Measurements from ENCODE around the gene XRCC2.

Gene XRCC2

GRCh38 chr7:152663931-152664330, 12.0 kb downstream of the XRCC2 start:
- Histone ChIP-seq H2BK15ac (ENCODE audit: low read depth, poor library complexity, severe bottlenecking) (no peak overlapping the region), H3K27ac (ENCODE audit: low read length, poor library complexity, severe bottlenecking) (no peak overlapping the region), H3K4me3 (ENCODE audit: insufficient read depth in 1 of 2, low read depth in 1 of 2, low read length in 2 of 2) (no peak overlapping the region), H3K9me3 (ENCODE audit: control insufficient read depth, low read length) (no peaks in the 10 kb centered on the region), H4K8ac (ENCODE audit: low read length) (no peak overlapping the region), H2BK120ac (ENCODE audit: low read depth, low read length) (no peak overlapping the region), H2BK5ac (ENCODE audit: low read depth, low read length, poor library complexity, severe bottlenecking) (no peak overlapping the region), H4K91ac (ENCODE audit: low read length) (no peak overlapping the region), H3K9ac (ENCODE audit: low read length) (no peak overlapping the region), H3K23ac (ENCODE audit: low read length in 2 of 2) (no peak overlapping the region), H3K79me1 (replicated peaks; ENCODE audit: low read length, poor library complexity, severe bottlenecking) (peaks cover 13% of the 10 kb centered on the region), H3K4me1 (ENCODE audit: control insufficient read depth, insufficient read depth, low read depth, low read length) (peaks cover 2% of the 10 kb centered on the region), H3K27me3 (ENCODE audit: control insufficient read depth in 1 of 2, insufficient read depth in 1 of 2, low read length in 2 of 2) (no peaks in the 10 kb centered on the region), H3K14ac (ENCODE audit: low read length in 2 of 2) (no peak overlapping the region), H3K18ac (ENCODE audit: low read depth in 1 of 2, low read length in 2 of 2) (no peak overlapping the region), H2AFZ (ENCODE audit: low read depth, low read length) (no peak overlapping the region), H2BK12ac (ENCODE audit: low read length in 2 of 2) (no peak overlapping the region), H3K4ac (ENCODE audit: low read depth in 1 of 2, low read length in 2 of 2) (no peak overlapping the region), H3K36me3 (ENCODE audit: control insufficient read depth in 1 of 2, insufficient read depth in 2 of 2, low read depth in 1 of 2, low read length in 2 of 2) (peaks cover 0 to 3% of the 10 kb centered on the region in 2 experiments), H2AK5ac (ENCODE audit: low read length, severe bottlenecking) (no peak overlapping the region), H3K4me2 (ENCODE audit: low read length, poor library complexity, severe bottlenecking) (no peak overlapping the region)
- DNase-seq: no peak
- 86% methylated on average over 2 of the region's 2 CpGs for WGBS

GRCh38 chr7:152663148-152663740, 12.7 kb downstream of the XRCC2 start:
- no peak overlapping the region for H3K27ac ChIP-seq (ENCODE audit: low read length, poor library complexity, severe bottlenecking)
- no peak overlapping the region for H2BK5ac ChIP-seq (ENCODE audit: low read depth, low read length, poor library complexity, severe bottlenecking)
- no peak for DNase-seq
- no peak overlapping the region for H2BK12ac ChIP-seq (ENCODE audit: low read length in 2 of 2)
- no peaks in the 10 kb centered on the region for H3K27me3 ChIP-seq (ENCODE audit: control insufficient read depth in 1 of 2, insufficient read depth in 1 of 2, low read length in 2 of 2)
- H3K4me3 ChIP-seq (ENCODE audit: insufficient read depth in 1 of 2, low read depth in 1 of 2, low read length in 2 of 2): no peak overlapping the region
- H3K4ac ChIP-seq (ENCODE audit: low read depth in 1 of 2, low read length in 2 of 2): no peak overlapping the region
- peaks cover 2% of the 10 kb centered on the region for H3K4me1 ChIP-seq (ENCODE audit: control insufficient read depth, insufficient read depth, low read depth, low read length)
- no peak overlapping the region for H4K91ac ChIP-seq (ENCODE audit: low read length)
- H3K9ac ChIP-seq (ENCODE audit: low read length): no peak overlapping the region
- H3K23ac ChIP-seq (ENCODE audit: low read length in 2 of 2): no peak overlapping the region
- H3K14ac ChIP-seq (ENCODE audit: low read length in 2 of 2): no peak overlapping the region
- no peak overlapping the region for H2AK5ac ChIP-seq (ENCODE audit: low read length, severe bottlenecking)
- H3K36me3 ChIP-seq (ENCODE audit: control insufficient read depth in 1 of 2, insufficient read depth in 2 of 2, low read depth in 1 of 2, low read length in 2 of 2): peaks cover 0 to 3% of the 10 kb centered on the region in 2 experiments
- no peak overlapping the region for H2BK120ac ChIP-seq (ENCODE audit: low read depth, low read length)
- no peaks in the 10 kb centered on the region for H3K9me3 ChIP-seq (ENCODE audit: control insufficient read depth, low read length)
- no peak overlapping the region for H2BK15ac ChIP-seq (ENCODE audit: low read depth, poor library complexity, severe bottlenecking)
- no peak overlapping the region for H3K18ac ChIP-seq (ENCODE audit: low read depth in 1 of 2, low read length in 2 of 2)
- no peak overlapping the region for H3K4me2 ChIP-seq (ENCODE audit: low read length, poor library complexity, severe bottlenecking)
- H4K8ac ChIP-seq (ENCODE audit: low read length): no peak overlapping the region
- WGBS: 92% methylated on average over 10 of the region's 11 CpGs
- peaks cover 13% of the 10 kb centered on the region for H3K79me1 ChIP-seq (replicated peaks; ENCODE audit: low read length, poor library complexity, severe bottlenecking)
- H2AFZ ChIP-seq (ENCODE audit: low read depth, low read length): no peak overlapping the region

GRCh38 chr7:152661479-152661878, 14.5 kb downstream of the XRCC2 start:
- Histone ChIP-seq H3K27me3 (ENCODE audit: control insufficient read depth in 1 of 2, insufficient read depth in 1 of 2, low read length in 2 of 2) (no peaks in the 10 kb centered on the region), H3K4me2 (ENCODE audit: low read length, poor library complexity, severe bottlenecking) (no peak overlapping the region), H2BK12ac (ENCODE audit: low read length in 2 of 2) (no peak overlapping the region), H3K4me3 (ENCODE audit: insufficient read depth in 1 of 2, low read depth in 1 of 2, low read length in 2 of 2) (no peak overlapping the region), H3K27ac (ENCODE audit: low read length, poor library complexity, severe bottlenecking) (no peak overlapping the region), H3K79me1 (replicated peaks; ENCODE audit: low read length, poor library complexity, severe bottlenecking) (peaks cover 15% of the 10 kb centered on the region), H3K14ac (ENCODE audit: low read length in 2 of 2) (no peak overlapping the region), H3K18ac (ENCODE audit: low read depth in 1 of 2, low read length in 2 of 2) (no peak overlapping the region), H3K36me3 (ENCODE audit: control insufficient read depth in 1 of 2, insufficient read depth in 2 of 2, low read depth in 1 of 2, low read length in 2 of 2) (peaks cover 0 to 3% of the 10 kb centered on the region in 2 experiments), H2BK120ac (ENCODE audit: low read depth, low read length) (no peak overlapping the region), H4K91ac (ENCODE audit: low read length) (no peak overlapping the region), H2BK5ac (ENCODE audit: low read depth, low read length, poor library complexity, severe bottlenecking) (no peak overlapping the region), H3K9me3 (ENCODE audit: control insufficient read depth, low read length) (no peaks in the 10 kb centered on the region), H2BK15ac (ENCODE audit: low read depth, poor library complexity, severe bottlenecking) (no peak overlapping the region), H4K8ac (ENCODE audit: low read length) (no peak overlapping the region), H3K23ac (ENCODE audit: low read length in 2 of 2) (no peak overlapping the region), H3K4me1 (ENCODE audit: control insufficient read depth, insufficient read depth, low read depth, low read length) (peaks cover 2% of the 10 kb centered on the region), H2AFZ (ENCODE audit: low read depth, low read length) (no peak overlapping the region), H3K9ac (ENCODE audit: low read length) (no peak overlapping the region), H2AK5ac (ENCODE audit: low read length, severe bottlenecking) (no peak overlapping the region), H3K4ac (ENCODE audit: low read depth in 1 of 2, low read length in 2 of 2) (no peak overlapping the region)
- WGBS: 100% methylated on average over 1 of the region's 1 CpG
- DNase-seq: no peak

- no peak overlapping the region for H3K14ac ChIP-seq (ENCODE audit: low read length in 2 of 2)
- no peak overlapping the region for H2BK12ac ChIP-seq (ENCODE audit: low read length in 2 of 2)
- no peak overlapping the region for H2BK15ac ChIP-seq (ENCODE audit: low read depth, poor library complexity, severe bottlenecking)
- H3K4me3 ChIP-seq (ENCODE audit: insufficient read depth in 1 of 2, low read depth in 1 of 2, low read length in 2 of 2): no peak overlapping the region
- WGBS: 93% methylated on average over 4 of the region's 7 CpGs
- no peak overlapping the region for H3K27ac ChIP-seq (ENCODE audit: low read length, poor library complexity, severe bottlenecking)
- H3K36me3 ChIP-seq (ENCODE audit: control insufficient read depth in 1 of 2, insufficient read depth in 2 of 2, low read depth in 1 of 2, low read length in 2 of 2): peaks cover 0 to 3% of the 10 kb centered on the region in 2 experiments
- no peak for DNase-seq
- H4K8ac ChIP-seq (ENCODE audit: low read length): no peak overlapping the region
- no peak overlapping the region for H3K9ac ChIP-seq (ENCODE audit: low read length)
- H2AK5ac ChIP-seq (ENCODE audit: low read length, severe bottlenecking): no peak overlapping the region
- H3K27me3 ChIP-seq (ENCODE audit: control insufficient read depth in 1 of 2, insufficient read depth in 1 of 2, low read length in 2 of 2): no peaks in the 10 kb centered on the region
- no peak overlapping the region for H3K4ac ChIP-seq (ENCODE audit: low read depth in 1 of 2, low read length in 2 of 2)
- H3K23ac ChIP-seq (ENCODE audit: low read length in 2 of 2): no peak overlapping the region
- H3K18ac ChIP-seq (ENCODE audit: low read depth in 1 of 2, low read length in 2 of 2): no peak overlapping the region
- peaks cover 15% of the 10 kb centered on the region for H3K79me1 ChIP-seq (replicated peaks; ENCODE audit: low read length, poor library complexity, severe bottlenecking)
- peaks cover 2% of the 10 kb centered on the region for H3K4me1 ChIP-seq (ENCODE audit: control insufficient read depth, insufficient read depth, low read depth, low read length)
- no peaks in the 10 kb centered on the region for H3K9me3 ChIP-seq (ENCODE audit: control insufficient read depth, low read length)
- no peak overlapping the region for H2BK5ac ChIP-seq (ENCODE audit: low read depth, low read length, poor library complexity, severe bottlenecking)
- no peak overlapping the region for H2AFZ ChIP-seq (ENCODE audit: low read depth, low read length)
- no peak overlapping the region for H3K4me2 ChIP-seq (ENCODE audit: low read length, poor library complexity, severe bottlenecking)
- no peak overlapping the region for H4K91ac ChIP-seq (ENCODE audit: low read length)
- H2BK120ac ChIP-seq (ENCODE audit: low read depth, low read length): no peak overlapping the region
These were observed 15.9 kb downstream of the XRCC2 start for GRCh38 chr7:152660021-152660420.
